ENCODE data around the gene GRAMD1B. TPM values are rescaled to one million over a fixed set of nuclear protein-coding genes. Genes with fewer than 3 reads are reported as not detected.

GRAMD1B gene
- total RNA-seq, 4 donors from 2014 or later: 31.4 to 152 (median 123) TPM

DNA sequence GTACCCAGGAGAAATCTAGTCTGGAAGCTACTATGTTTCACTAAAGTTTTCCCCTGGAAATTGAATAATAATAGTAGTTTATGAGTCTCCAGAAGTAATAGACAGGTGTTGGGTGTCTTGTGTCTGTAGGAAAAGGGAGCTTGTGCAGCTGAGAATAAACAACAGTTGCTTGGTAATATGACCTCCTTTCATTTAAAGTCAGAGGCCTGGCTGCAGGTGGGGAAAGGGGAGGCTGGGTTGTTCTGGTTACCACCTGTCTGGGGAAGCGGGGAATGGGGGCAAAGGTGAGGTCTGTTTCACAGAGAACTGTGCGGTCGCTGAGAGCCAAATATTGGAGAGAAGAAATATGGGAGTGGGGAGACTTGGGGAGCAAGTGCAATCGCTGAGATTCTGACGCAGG lies 3.3 kb upstream of the GRAMD1B start:
- no peak overlapping the region for H3K4me3 ChIP-seq
- TF ChIP-seq POLR2A (IDR thresholded peaks at IDR 0.05) (no peak), CTCF (IDR thresholded peaks at IDR 0.05) (no peak)
- no peaks in the 10 kb centered on the region for H3K27me3 ChIP-seq
- no peaks in the 10 kb centered on the region for H3K9me3 ChIP-seq
- no peaks in the 10 kb centered on the region for H3K36me3 ChIP-seq
- H3K27ac ChIP-seq: no peak overlapping the region
- H3K4me1 ChIP-seq: peaks cover 0 to 20% (median 0%) of the 10 kb centered on the region in 4 donors
- DNase-seq: no peak

DNA sequence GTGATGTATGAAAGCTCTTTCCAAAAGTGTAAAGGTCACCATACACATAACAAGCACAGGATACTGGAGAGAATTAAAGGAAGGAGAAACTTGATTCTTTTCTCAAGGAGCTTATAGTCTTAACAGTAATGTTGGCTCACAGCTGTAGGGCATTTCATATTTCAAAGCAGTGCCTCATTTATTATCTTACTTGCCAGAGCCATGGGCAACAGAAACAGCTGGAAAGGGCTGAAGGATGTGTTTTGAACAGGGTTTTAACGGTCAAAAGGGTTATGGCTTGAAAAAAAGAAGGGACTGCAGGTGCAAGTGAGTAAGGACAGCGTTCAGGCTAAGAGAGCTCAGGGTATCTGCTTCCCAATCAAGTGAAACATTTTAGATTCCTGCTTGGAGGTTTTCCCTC lies 2.7 kb upstream of the GRAMD1B start:
- DNase-seq: no peak

GRCh38 chr11:123428116-123428715 lies 1.9 kb upstream of the GRAMD1B start:
- Histone ChIP-seq H3K4me3 (no peak overlapping the region), H3K4me1 (peaks cover 0 to 20% (median 0%) of the 10 kb centered on the region in 4 donors), H3K27ac (no peak overlapping the region), H3K9me3 (no peaks in the 10 kb centered on the region), H3K36me3 (no peaks in the 10 kb centered on the region), H3K27me3 (no peaks in the 10 kb centered on the region)
- TF ChIP-seq CTCF (IDR thresholded peaks at IDR 0.05) (no peak), POLR2A (IDR thresholded peaks at IDR 0.05) (no peak)
- no peak for DNase-seq

More for the DNA sequence above, 2.7 kb upstream of the GRAMD1B start:
- Histone ChIP-seq H3K27ac (no peak overlapping the region), H3K4me3 (no peak overlapping the region), H3K4me1 (peaks cover 0 to 20% (median 0%) of the 10 kb centered on the region in 4 donors), H3K9me3 (no peaks in the 10 kb centered on the region), H3K27me3 (no peaks in the 10 kb centered on the region), H3K36me3 (no peaks in the 10 kb centered on the region)
- TF ChIP-seq POLR2A (IDR thresholded peaks at IDR 0.05) (no peak), CTCF (IDR thresholded peaks at IDR 0.05) (no peak)

- Histone ChIP-seq H3K27ac (no peak overlapping the region), H3K36me3 (no peaks in the 10 kb centered on the region), H3K9me3 (no peaks in the 10 kb centered on the region), H3K27me3 (no peaks in the 10 kb centered on the region), H3K4me1 (peaks cover 0 to 20% (median 0%) of the 10 kb centered on the region in 4 donors), H3K4me3 (peak overlapping the region in 1 of 4 donors; percentile 84)
- TF ChIP-seq POLR2A (IDR thresholded peaks at IDR 0.05) (no peak), CTCF (IDR thresholded peaks at IDR 0.05) (no peak)
- DNase-seq: no peak
Observed at GRCh38 chr11:123429336-123429735, 733 bp upstream of the GRAMD1B start.

- H3K4me3 ChIP-seq: peak overlapping the region; percentile 48 to 84 (median 56)
- H3K4me1 ChIP-seq: peaks cover 0 to 20% (median 0%) of the 10 kb centered on the region in 4 donors
- no peaks in the 10 kb centered on the region for H3K27me3 ChIP-seq
- H3K36me3 ChIP-seq: no peaks in the 10 kb centered on the region
- H3K27ac ChIP-seq: peak overlapping the region; percentile 68 to 81 (median 79)
- DNase-seq: peak; percentile 45 to 88 (median 79)
- TF ChIP-seq POLR2A (IDR thresholded peaks at IDR 0.05) (peak; percentile 19 to 45), CTCF (IDR thresholded peaks at IDR 0.05) (no peak)
- H3K9me3 ChIP-seq: no peaks in the 10 kb centered on the region
Observed at GRCh38 chr11:123430721-123431497, 840 bp downstream of the GRAMD1B start.
